Ishikawa (cell line): ENCODE results near the gene LIMCH1.

Experiments
- RAD21 ChIP-seq: IDR thresholded peaks from 2 replicates; pipeline ENCODE4 v1.6.1; 2012; ENCODE audit warnings: low read depth
- TAF1 ChIP-seq: IDR thresholded peaks from 2 replicates; pipeline ENCODE4 v1.6.1; 2012; ENCODE audit warnings: low read depth, mild to moderate bottlenecking
- TF ChIP-seq, protein P1 (sequence below): IDR thresholded peaks from 2 replicates; pipeline ENCODE4 v1.6.1; 2012

DNA sequence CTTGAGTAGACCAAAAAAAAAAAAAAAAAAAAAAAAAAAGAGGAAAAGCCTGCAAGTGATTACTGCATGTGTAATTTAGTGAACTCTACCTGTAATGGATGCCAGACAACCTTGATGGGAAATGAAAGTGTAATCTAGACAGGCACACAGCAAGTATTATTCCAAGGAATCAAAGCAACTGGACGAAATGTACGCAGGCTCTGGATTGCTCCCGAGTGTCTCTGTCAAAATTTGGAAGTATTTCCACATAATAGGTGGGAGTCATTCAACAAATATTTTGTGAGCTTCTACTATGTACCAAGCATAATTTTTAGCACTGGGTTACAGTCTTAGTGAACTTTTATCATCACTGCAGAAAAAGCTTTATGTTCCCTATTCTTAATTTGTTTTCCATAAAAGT is 64.2 kb downstream of the LIMCH1 start:
- TF ChIP-seq, protein P1, sequence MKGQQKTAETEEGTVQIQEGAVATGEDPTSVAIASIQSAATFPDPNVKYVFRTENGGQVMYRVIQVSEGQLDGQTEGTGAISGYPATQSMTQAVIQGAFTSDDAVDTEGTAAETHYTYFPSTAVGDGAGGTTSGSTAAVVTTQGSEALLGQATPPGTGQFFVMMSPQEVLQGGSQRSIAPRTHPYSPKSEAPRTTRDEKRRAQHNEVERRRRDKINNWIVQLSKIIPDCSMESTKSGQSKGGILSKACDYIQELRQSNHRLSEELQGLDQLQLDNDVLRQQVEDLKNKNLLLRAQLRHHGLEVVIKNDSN = no peak
- TF ChIP-seq TAF1 = no peak
- no peak for TF ChIP-seq RAD21
